H9 (cell line): ENCODE data around the gene RNASEH2B. TPM values are rescaled to one million over a fixed set of nuclear protein-coding genes. Genes with fewer than 3 reads are reported as not detected.
A peak's percentile ranks its signal among the peaks of the same experiment; 100 is the strongest.

Source experiments
- DNase-seq: peaks from one replicate; pipeline ENCODE4 v3.0.0-alpha.2; 2017
- H2AFZ ChIP-seq: one replicate; pipeline ENCODE4 v1.6.1; 2013; ENCODE audit warnings: mild to moderate bottlenecking, low read length, control low read depth, moderate library complexity
- H2AK5ac ChIP-seq: 2 replicates; pipeline ENCODE4 v1.6.1; 2013; ENCODE audit warnings: low read length, control low read depth, mixed read lengths; ENCODE audit not compliant: insufficient read length
- H2BK120ac ChIP-seq: one replicate; pipeline ENCODE4 v1.6.1; 2013; ENCODE audit warnings: low read depth, mild to moderate bottlenecking, low read length, control low read depth, inconsistent platforms; ENCODE audit not compliant: poor library complexity, severe bottlenecking
- H2BK12ac ChIP-seq: 2 replicates; pipeline ENCODE4 v1.6.1; 2013; ENCODE audit warnings: low read length, control low read depth, mixed read lengths, low read depth; ENCODE audit not compliant: insufficient read length
- H2BK15ac ChIP-seq: 2 replicates; pipeline ENCODE4 v1.6.1; 2013; ENCODE audit warnings: low read depth, low read length, control low read depth
- H2BK20ac ChIP-seq: one replicate; pipeline ENCODE4 v1.6.1; 2013; ENCODE audit warnings: low read depth, mild to moderate bottlenecking, low read length, control low read depth, inconsistent platforms; ENCODE audit not compliant: poor library complexity, severe bottlenecking
- H2BK5ac ChIP-seq: 2 replicates; pipeline ENCODE4 v1.6.1; 2013; ENCODE audit warnings: low read length, control low read depth, mixed read lengths; ENCODE audit not compliant: insufficient read length
- H3K14ac ChIP-seq: 2 replicates; pipeline ENCODE4 v1.6.1; 2013; ENCODE audit warnings: low read length, control low read depth; ENCODE audit not compliant: insufficient read depth
- H3K18ac ChIP-seq: 2 replicates; pipeline ENCODE4 v1.6.1; 2013; ENCODE audit warnings: low read depth, mild to moderate bottlenecking, mixed read lengths, low read length, control low read depth; ENCODE audit not compliant: insufficient read length
- H3K23ac ChIP-seq: 2 replicates; pipeline ENCODE4 v1.6.1; 2013; ENCODE audit warnings: low read length, control low read depth, mixed read lengths, low read depth; ENCODE audit not compliant: insufficient read length
- H3K23me2 ChIP-seq: 2 replicates; pipeline ENCODE4 v1.6.1; 2013; ENCODE audit warnings: low read depth, mild to moderate bottlenecking, mixed read lengths, low read length, control low read depth; ENCODE audit not compliant: insufficient read length, poor library complexity, severe bottlenecking
- H3K27ac ChIP-seq: 2 replicates; pipeline ENCODE4 v1.5.1; 2013; ENCODE audit warnings: low read length, control low read depth, mixed read lengths, low read depth; ENCODE audit not compliant: insufficient read length
- H3K27me3 ChIP-seq: 2 replicates; pipeline ENCODE4 v1.6.1; 2013; ENCODE audit warnings: low read length, control low read depth, inconsistent platforms; ENCODE audit not compliant: insufficient read depth
- H3K4ac ChIP-seq: 2 replicates; pipeline ENCODE4 v1.6.1; 2013; ENCODE audit warnings: low read depth, mild to moderate bottlenecking, control low read depth, inconsistent platforms, low read length, moderate library complexity
- H3K4me1 ChIP-seq: 2 replicates; pipeline ENCODE4 v1.6.1; 2013; ENCODE audit warnings: low read length, control low read depth, inconsistent platforms; ENCODE audit not compliant: insufficient read depth
- H3K4me2 ChIP-seq: 2 replicates; pipeline ENCODE4 v1.6.1; 2013; ENCODE audit warnings: low read length, control low read depth, mixed read lengths; ENCODE audit not compliant: insufficient read length, insufficient read depth
- H3K56ac ChIP-seq: 2 replicates; pipeline ENCODE4 v1.6.1; 2013; ENCODE audit warnings: low read depth, mild to moderate bottlenecking, mixed read lengths, low read length, control low read depth; ENCODE audit not compliant: insufficient read length
- H3K79me1 ChIP-seq: 2 replicates; pipeline ENCODE4 v1.6.1; 2013; ENCODE audit warnings: low read depth, mild to moderate bottlenecking, moderate library complexity, low read length, control low read depth, inconsistent platforms; ENCODE audit not compliant: insufficient read depth, poor library complexity, severe bottlenecking
- H3K79me2 ChIP-seq: 2 replicates; pipeline ENCODE4 v1.6.1; 2013; ENCODE audit warnings: low read length, control low read depth, inconsistent platforms; ENCODE audit not compliant: insufficient read depth
- H3K9ac ChIP-seq: 2 replicates; pipeline ENCODE4 v1.6.1; 2013; ENCODE audit warnings: low read length, control low read depth, mixed read lengths; ENCODE audit not compliant: insufficient read length; ENCODE audit errors: extremely low read depth
- H3K9me3 ChIP-seq: one replicate; pipeline ENCODE4 v1.6.1; 2013; ENCODE audit warnings: low read depth, low read length, inconsistent platforms; ENCODE audit not compliant: control insufficient read depth
- H3T11ph ChIP-seq: one replicate; pipeline ENCODE4 v1.6.1; 2013; ENCODE audit warnings: mild to moderate bottlenecking, low read length, control low read depth, inconsistent platforms
- H4K20me1 ChIP-seq: one replicate; pipeline ENCODE4 v1.6.1; 2013; ENCODE audit not compliant: control insufficient read depth, insufficient read length, insufficient read depth
- H4K5ac ChIP-seq: 2 replicates; pipeline ENCODE4 v1.6.1; 2013; ENCODE audit warnings: low read depth, mild to moderate bottlenecking, mixed read lengths, low read length, control low read depth; ENCODE audit not compliant: insufficient read length
- H4K8ac ChIP-seq: replicated peaks from 2 replicates; pipeline ENCODE4 v1.6.1; 2013; ENCODE audit warnings: low read length, control low read depth, mixed read lengths, low read depth; ENCODE audit not compliant: insufficient read length
- H4K91ac ChIP-seq: 2 replicates; pipeline ENCODE4 v1.6.1; 2013; ENCODE audit warnings: low read depth, mild to moderate bottlenecking, moderate library complexity, mixed read lengths, low read length, control low read depth; ENCODE audit not compliant: insufficient read length
- H3K27ac Mint-ChIP-seq, 3 experiments: 2 replicates in 2 of 3; 3 replicates in 1 of 3; pipeline ENCODE4 v1.8.0; 2020 to 2021; ENCODE audit warnings: mixed read lengths in 3 of 3, mild to moderate bottlenecking in 1 of 3, moderate library complexity in 1 of 3
- H3K27me3 Mint-ChIP-seq: 2 replicates; pipeline ENCODE4 v1.8.0; 2021; ENCODE audit warnings: low read depth, mild to moderate bottlenecking, moderate library complexity, mixed read lengths
- H3K36me3 Mint-ChIP-seq, 3 experiments: 2 replicates in 2 of 3; 3 replicates in 1 of 3; pipeline ENCODE4 v1.8.0; 2020 to 2021; ENCODE audit warnings: low read depth in 3 of 3, mixed read lengths in 3 of 3; ENCODE audit not compliant: insufficient read depth in 1 of 3
- H3K4me1 Mint-ChIP-seq, 2 experiments: 2 replicates each; pipeline ENCODE4 v1.8.0; 2020; ENCODE audit warnings: mixed read lengths in 2 of 2
- H3K4me3 Mint-ChIP-seq, 2 experiments: 2 replicates in 1 of 2; 3 replicates in 1 of 2; pipeline ENCODE4 v1.8.0; 2020 to 2021; ENCODE audit warnings: mild to moderate bottlenecking in 2 of 2, mixed read lengths in 2 of 2, moderate library complexity in 1 of 2
- H3K9me3 Mint-ChIP-seq, 2 experiments: 2 replicates in 1 of 2; 3 replicates in 1 of 2; pipeline ENCODE4 v1.8.0; 2020; ENCODE audit warnings: mild to moderate bottlenecking in 2 of 2, mixed read lengths in 2 of 2, moderate library complexity in 1 of 2
- whole genome bisulfite sequencing: extraction: QIAGEN DNeasy Blood & Tissue Kit; methylation state at CpG from one replicate; pipeline ENCODE4 v1.1.7; 2013; ENCODE audit warnings: missing lambda C conversion rate, low lambda C conversion rate, mixed read lengths; ENCODE audit not compliant: insufficient read length; ENCODE audit errors: extremely low coverage; 5-methylcytosine and 5-hydroxymethylcytosine counted together
- total RNA-seq: library from RNA; stranded (reverse); gene quantifications from 2 replicates; pipeline ENCODE4 v1.2.1, GENCODE V29; 2021
- TF ChIP-seq, protein P1 (sequence below): fragments of 200-600 bp; sonication (generic); conservative IDR thresholded peaks from 3 replicates; pipeline ENCODE4 v1.8.0; 2021; ENCODE audit warnings: antibody characterized with exemption, mild to moderate bottlenecking

Gene RNASEH2B
- total RNA-seq, 1 experiment from 2014 or later: 53.9 TPM

GRCh38 chr13:50990065-50990817 lies 80.7 kb downstream of the RNASEH2B start:
- H4K20me1 ChIP-seq: no peaks in the 10 kb centered on the region
- H2AFZ ChIP-seq: no peak overlapping the region

More at GRCh38 chr13:50990065-50990817, 80.7 kb downstream of the RNASEH2B start:
- Mint-ChIP-seq H3K36me3 (peaks cover 0 to 4% (median 2%) of the 10 kb centered on the region in 3 experiments; a peak in 2 of 7 replicates), H3K27ac (peak overlapping the region in 1 of 3 experiments; percentile 10; a peak in 1 of 7 replicates), H3K4me3 (peak overlapping the region in 1 of 2 experiments; percentile 64; a peak in 3 of 5 replicates), H3K9me3 (peaks cover 2 to 5% of the 10 kb centered on the region in 2 experiments; a peak in 3 of 5 replicates), H3K27me3 (peaks cover 8% of the 10 kb centered on the region; the same call in 1 of the 2 replicates), H3K4me1 (peaks cover 42 to 46% of the 10 kb centered on the region in 2 experiments)
- H3K9ac ChIP-seq: no peak overlapping the region
- H3T11ph ChIP-seq: no peak overlapping the region
- H4K5ac ChIP-seq: no peak overlapping the region
- no peak overlapping the region for H3K27ac ChIP-seq
- no peak overlapping the region for H3K4me2 ChIP-seq
- H2BK5ac ChIP-seq: no peak overlapping the region
- WGBS: no CpG with 5 or more reads among the region's 11 CpGs
- no peak overlapping the region for H2BK20ac ChIP-seq
- H2BK12ac ChIP-seq: no peak overlapping the region
- no peak overlapping the region for H3K14ac ChIP-seq
- H3K9me3 ChIP-seq: no peaks in the 10 kb centered on the region
- H3K79me2 ChIP-seq: no peaks in the 10 kb centered on the region
- H3K23ac ChIP-seq: no peak overlapping the region
- H3K23me2 ChIP-seq: no peaks in the 10 kb centered on the region
- no peak overlapping the region for H3K4ac ChIP-seq
- peaks cover 3% of the 10 kb centered on the region; the same call in 1 of the 2 replicates for H3K4me1 ChIP-seq
- no peak overlapping the region for H2BK120ac ChIP-seq
- H3K18ac ChIP-seq: no peak overlapping the region
- no peaks in the 10 kb centered on the region for H3K27me3 ChIP-seq
- DNase-seq: no peak
- H3K79me1 ChIP-seq: no peaks in the 10 kb centered on the region
- H4K8ac ChIP-seq: no peak overlapping the region
- no peak overlapping the region for H4K91ac ChIP-seq
- H2AK5ac ChIP-seq: no peak overlapping the region
- no peak overlapping the region for H2BK15ac ChIP-seq
- no peak overlapping the region for H3K56ac ChIP-seq
- TF ChIP-seq, protein P1, sequence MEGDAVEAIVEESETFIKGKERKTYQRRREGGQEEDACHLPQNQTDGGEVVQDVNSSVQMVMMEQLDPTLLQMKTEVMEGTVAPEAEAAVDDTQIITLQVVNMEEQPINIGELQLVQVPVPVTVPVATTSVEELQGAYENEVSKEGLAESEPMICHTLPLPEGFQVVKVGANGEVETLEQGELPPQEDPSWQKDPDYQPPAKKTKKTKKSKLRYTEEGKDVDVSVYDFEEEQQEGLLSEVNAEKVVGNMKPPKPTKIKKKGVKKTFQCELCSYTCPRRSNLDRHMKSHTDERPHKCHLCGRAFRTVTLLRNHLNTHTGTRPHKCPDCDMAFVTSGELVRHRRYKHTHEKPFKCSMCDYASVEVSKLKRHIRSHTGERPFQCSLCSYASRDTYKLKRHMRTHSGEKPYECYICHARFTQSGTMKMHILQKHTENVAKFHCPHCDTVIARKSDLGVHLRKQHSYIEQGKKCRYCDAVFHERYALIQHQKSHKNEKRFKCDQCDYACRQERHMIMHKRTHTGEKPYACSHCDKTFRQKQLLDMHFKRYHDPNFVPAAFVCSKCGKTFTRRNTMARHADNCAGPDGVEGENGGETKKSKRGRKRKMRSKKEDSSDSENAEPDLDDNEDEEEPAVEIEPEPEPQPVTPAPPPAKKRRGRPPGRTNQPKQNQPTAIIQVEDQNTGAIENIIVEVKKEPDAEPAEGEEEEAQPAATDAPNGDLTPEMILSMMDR: no peak
